Stimulated activated CD4-positive, alpha-beta T cell treated with anti-CD3 and anti-CD28 coated beads, TNF-alpha, amount 100 ng/mL, for 24 hours (primary cell): Measurements from ENCODE around the gene UST.
"Not testable (repeated sequence)": the region's sequence is repeated elsewhere in the genome, so short reads cannot be mapped to it uniquely, and the experiment has no call there.

Experiments
- DNase-seq, 3 experiments: peaks; one replicate each; pipeline ENCODE4 v3.0.0-alpha.2; 2020; ENCODE audit warnings: low read depth in 3 of 3

Gene UST

GRCh38 chr6:148973538-148974208, 226.8 kb downstream of the UST start:
- no peak for DNase-seq

GRCh38 chr6:148974351-148974750, 227.5 kb downstream of the UST start:
- no peak for DNase-seq

DNA sequence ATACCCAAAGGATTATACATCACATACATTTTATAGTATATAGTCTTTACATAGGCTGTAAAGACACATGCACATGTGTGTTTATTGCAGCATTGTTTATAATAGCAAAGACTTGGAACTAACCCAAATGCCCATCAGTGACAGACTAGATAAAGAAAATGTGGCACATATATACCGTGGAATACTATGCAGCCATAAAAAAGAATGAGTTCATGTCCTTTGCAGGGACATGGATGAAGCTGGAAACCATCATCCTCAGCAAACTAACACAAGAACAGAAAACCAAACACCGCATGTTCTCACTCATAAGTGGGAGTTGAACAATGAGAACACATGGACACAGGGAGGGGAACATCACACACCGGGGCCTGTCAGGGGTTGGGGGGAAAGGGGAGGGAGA, 231.5 kb downstream of the UST start:
- DNase-seq: not testable (repeated sequence)

DNA sequence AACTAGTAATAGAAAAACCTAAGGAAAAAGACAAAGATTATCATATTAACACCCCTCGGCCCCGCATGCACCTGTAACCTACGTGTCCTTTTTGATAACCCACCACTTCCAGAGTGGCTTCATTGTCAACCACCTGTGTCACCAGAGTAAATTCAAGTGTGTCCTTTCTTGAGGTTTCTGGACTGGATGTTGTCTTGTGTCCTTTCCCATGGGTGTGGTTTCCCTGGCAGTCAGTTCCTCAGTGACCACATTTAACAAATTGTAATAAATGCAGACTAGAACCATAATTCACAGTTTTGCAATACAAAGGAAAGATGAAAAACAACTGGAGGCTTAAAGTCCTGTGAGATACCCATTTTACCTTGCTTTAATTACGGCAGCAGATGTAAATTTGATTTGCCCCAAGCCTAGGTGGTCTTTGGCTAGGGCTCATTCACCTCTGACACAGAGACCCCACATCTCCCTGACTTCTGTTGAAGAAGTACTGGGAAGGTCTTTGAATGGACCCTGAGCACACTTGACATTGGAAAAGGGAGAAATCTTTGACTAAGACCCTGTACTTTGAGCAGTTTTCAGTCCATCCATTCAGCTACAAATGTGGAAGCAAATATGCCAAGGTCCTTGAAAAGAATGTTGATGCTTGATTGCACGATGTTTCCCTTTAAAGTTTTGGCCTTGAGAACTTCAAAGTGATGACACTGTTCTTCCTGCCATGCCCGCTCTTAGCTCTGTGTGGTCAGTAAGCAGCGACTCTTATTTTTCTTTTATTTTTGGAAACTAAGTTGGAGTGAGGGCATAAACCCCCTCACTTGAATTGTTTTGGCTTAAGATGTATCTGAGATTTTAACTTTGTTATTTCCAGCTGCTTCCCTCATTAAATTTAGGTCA, 232.4 kb downstream of the UST start:
- no peak for DNase-seq

DNA sequence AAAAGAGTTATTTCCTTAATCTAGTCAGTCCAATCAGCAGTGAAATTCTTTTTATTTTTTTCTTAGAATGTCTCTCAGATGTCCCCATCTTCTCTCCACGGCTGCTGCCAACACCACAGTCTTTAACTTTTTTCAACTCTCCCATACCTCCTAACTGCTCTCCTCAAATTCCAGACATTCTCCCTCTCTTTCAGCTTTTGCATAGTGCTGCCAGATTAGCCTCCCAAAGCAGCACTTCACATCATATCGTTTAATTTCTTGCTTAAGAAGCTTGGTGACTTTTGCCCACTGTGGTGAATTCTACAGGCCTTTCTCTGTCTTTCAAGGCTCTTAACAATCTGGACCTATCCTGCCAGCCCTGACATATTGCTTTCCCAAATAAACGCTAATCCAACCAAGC, 233.4 kb downstream of the UST start:
- no peak for DNase-seq

GRCh38 chr6:148981515-148981914, 234.7 kb downstream of the UST start:
- DNase-seq: no peak

- no peak for DNase-seq
These were observed 236.4 kb downstream of the UST start for GRCh38 chr6:148983101-148983761.

DNA sequence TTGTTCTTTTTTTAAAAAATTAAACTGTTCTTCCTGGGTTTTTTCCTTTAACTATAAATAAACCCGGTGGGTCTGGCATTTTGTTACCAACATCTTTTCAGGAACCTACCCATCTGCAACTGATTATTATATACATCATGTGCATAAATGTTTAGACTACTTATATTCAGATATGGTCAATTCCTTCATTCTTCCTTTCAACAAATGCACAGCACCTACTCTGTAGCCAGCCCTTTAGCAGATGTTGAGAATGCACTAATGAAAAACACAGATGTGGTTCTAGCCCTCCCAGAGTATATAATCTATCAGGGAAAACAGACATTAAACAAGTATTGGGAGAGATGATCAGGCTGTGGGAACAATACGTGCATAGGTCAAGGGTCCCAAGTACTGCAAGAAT, 237.1 kb downstream of the UST start:
- DNase-seq: no peak

GRCh38 chr6:148984531-148985056, 237.8 kb downstream of the UST start:
- DNase-seq: no peak

DNA sequence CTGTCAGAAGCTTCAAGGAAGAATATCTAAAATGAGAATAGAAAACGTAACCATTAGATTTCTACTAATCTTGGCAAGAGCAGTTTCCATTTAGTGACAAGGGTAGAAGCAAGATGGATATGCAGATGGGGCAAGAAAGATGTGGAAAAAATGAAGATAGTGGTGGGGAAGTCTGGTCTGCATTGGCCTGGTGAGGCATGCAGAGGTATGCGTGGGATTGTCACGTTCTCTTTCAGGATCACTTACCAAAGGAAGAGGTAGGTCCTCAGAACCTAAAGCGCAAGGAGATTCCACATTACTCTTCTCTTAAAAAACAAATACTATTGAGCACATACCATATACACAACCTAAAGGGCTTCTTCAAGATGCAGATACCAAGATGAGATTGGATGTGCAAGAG, 238.7 kb downstream of the UST start:
- DNase-seq: no peak

GRCh38 chr6:148986608-148987007, 239.8 kb downstream of the UST start:
- DNase-seq: no peak

DNA sequence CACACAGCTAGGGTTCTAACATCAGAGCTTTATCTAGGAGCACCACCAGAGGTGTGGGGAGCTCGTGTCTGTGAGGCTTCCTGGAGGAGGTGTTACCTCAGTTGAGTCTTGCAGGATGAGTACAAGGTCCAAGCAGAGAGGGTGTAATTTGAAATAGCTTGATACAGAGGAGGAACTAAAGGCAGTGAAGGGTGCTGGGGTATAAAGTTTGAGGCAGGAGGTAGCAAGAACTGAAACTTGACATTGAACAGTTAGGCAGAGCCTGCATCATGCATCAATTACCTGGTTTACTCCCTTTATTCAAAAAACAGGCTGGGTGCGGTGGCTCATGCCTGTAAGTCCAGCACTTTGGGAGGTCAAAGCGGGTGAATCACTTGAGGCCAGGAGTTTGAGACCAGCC, 241.2 kb downstream of the UST start:
- DNase-seq: no peak

- no peak for DNase-seq
These were observed 242.8 kb downstream of the UST start for GRCh38 chr6:148989585-148989984.

- DNase-seq: no peak
These were observed 243.6 kb downstream of the UST start for GRCh38 chr6:148990403-148990802.

DNA sequence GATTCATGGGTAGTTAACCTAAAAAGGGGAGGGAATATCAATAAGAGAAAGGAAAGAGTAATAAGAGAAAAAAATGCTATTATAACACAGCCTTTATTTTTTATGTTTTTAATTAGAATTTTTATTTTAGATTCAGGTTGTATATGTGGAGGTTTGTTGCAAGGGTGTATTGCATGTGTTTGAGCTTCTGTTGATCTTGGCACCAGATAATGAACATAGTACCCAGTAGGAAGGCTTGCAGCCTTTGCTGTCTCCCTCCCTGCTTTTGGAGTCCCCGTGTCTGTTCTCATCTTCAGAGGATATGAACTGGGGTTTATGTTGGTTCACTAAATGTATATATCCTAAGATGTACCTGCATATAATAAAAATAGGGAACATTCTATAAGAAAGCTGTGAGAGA, 250.0 kb downstream of the UST start:
- no peak for DNase-seq

GRCh38 chr6:148997865-148998264, 251.0 kb downstream of the UST start:
- DNase-seq: no peak

DNA sequence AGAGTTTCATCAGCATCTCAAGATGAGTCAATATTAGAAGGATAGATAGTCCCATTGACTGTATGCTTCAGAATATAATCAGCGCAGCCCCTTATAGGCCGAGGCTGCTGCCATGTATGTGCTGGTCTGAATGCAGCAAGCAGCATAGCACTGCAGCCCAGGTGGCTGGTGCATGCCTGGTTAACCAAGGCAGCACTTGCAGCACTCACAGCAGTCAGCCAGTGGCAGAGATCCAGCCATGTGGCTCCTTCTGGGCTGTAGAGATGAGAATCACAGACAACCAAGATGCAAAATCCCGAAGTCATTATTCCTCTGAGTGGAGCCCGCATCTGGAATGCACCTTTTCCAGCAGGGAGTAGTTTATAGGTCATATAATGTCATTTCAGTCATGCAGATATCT, 251.9 kb downstream of the UST start:
- DNase-seq: no peak

DNA sequence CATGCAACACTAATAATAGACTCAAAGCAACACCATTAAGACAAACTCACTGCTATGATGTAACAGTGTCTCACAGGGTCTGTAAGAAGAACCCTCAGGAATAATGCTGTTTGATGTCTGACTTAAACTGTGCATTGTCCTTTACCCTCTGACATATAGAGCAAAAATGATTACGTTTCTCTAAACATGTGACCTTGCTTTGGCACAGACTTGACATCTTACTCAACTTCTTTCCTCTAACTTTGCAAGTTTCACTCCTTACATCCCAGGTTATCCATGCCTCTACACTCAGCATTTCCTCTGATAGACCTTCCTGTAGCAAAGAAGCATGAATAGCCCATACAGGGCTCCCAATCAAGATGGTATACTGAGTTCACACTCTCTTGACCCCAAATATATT, 252.7 kb downstream of the UST start:
- no peak for DNase-seq

DNA sequence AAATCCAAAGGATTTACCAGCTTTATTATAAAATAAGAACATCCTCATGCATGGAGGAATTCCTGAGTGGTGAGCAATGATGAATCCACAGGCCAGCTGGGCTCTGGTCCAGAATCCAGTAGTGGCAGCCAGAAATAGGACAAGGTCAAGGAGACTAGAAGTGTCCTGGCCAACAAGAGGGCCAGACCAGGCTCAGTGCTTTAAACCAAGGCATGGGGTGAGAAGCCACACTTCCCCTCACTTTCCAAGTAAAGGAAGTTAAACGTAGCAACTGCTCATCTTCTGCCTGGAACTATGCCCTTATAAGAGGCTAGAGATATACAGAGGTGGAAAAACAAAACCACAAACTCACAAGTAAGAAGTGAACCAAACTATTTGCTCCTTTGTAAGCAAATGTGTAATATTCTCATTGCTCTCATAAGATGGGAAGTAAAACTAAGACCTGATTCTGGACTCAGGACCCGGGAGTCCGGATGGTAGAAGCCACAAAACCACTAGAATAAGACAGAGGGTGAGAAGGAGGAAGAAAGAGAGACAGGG, 253.2 kb downstream of the UST start:
- DNase-seq: no peak

- no peak for DNase-seq
These were observed 254.6 kb downstream of the UST start for GRCh38 chr6:149001422-149001821.

DNA sequence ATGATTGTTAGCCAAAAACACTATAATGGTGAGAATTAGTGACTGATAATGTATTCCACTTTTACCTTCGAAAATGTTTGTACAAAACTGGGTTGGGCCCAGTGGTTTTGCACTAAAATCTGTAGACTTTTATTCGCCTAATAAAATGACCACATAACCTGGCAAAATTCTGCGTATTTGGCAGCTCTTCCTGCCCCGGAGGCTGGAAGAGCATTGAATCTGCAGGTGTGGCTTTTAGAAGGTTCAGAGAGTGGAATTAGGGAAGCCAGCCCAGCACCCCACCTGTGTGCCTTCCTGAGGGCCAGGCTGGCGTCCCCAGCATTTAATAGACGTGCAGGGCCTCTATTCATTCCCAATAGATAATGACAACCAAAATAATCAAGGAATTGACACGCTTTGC, 256.7 kb downstream of the UST start:
- no peak for DNase-seq

DNA sequence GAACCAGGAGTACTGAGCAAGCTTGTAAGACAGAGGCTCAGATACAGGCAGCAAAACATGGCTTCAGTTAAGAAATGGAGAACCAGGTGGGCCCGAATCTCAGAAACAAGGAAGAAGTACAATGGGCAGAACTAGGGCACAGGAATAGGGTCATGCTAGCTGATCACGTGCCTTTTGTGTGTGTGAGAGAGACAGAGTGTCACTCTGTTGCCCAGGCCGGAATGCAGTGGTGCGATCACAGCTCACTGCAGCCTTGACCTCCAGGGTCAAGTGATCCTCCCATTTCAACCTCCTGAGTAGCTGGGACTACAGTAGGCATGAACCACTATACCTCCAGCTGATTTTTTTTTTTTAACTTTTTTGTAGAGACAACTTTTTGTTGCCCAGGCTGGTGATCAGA, 257.8 kb downstream of the UST start:
- no peak for DNase-seq
